GM19467 (cell line): ENCODE data around the gene SLIRP.
"Not testable (repeated sequence)": the region's sequence is repeated elsewhere in the genome, so short reads cannot be mapped to it uniquely, and the experiment has no call there.

ENCODE experiments used
- ATAC-seq: cut with Tn5 transposase; IDR thresholded peaks from one replicate; pipeline ENCODE4 v1.9.1; 2021; ENCODE audit warnings: mild to moderate bottlenecking, moderate library complexity; ENCODE audit not compliant: unreplicated experiment

Gene SLIRP

GRCh38 chr14:77707724-77708408, at the start of gene SLIRP, which contains the start of gene ALKBH1:
Gene SLIRP (plus strand): TSS chr14:77708103. CDS start chr14:77708112, 9 bp downstream.
Gene ALKBH1 (minus strand): TSS chr14:77708023. CDS start chr14:77708004, 19 bp downstream.
- ATAC-seq: peak; percentile 93

- ATAC-seq: no peak
These were observed 48.1 kb upstream of the SLIRP start for GRCh38 chr14:77659831-77660230.

- ATAC-seq: no peak
These were observed 47.1 kb upstream of the SLIRP start for GRCh38 chr14:77660754-77661153.

- ATAC-seq: not testable (repeated sequence)
These were observed 46.3 kb upstream of the SLIRP start for GRCh38 chr14:77661562-77661961.

- ATAC-seq: no peak
These were observed 44.6 kb upstream of the SLIRP start for GRCh38 chr14:77663293-77663692.

GRCh38 chr14:77667331-77667730, 40.6 kb upstream of the SLIRP start:
- no peak for ATAC-seq

- ATAC-seq: no peak
These were observed 34.7 kb upstream of the SLIRP start for GRCh38 chr14:77673193-77673592.

GRCh38 chr14:77674931-77675330, 33.0 kb upstream of the SLIRP start:
- no peak for ATAC-seq

- no peak for ATAC-seq
These were observed 26.4 kb upstream of the SLIRP start for GRCh38 chr14:77681196-77682157.

GRCh38 chr14:77682158-77682553, 25.7 kb upstream of the SLIRP start:
- no peak for ATAC-seq

- ATAC-seq: no peak
These were observed 16.6 kb upstream of the SLIRP start for GRCh38 chr14:77691259-77691658.

GRCh38 chr14:77707355-77707723, 564 bp upstream of the SLIRP start:
- peak; percentile 33 for ATAC-seq

- ATAC-seq: no peak
These were observed 846 bp downstream of the SLIRP start for GRCh38 chr14:77708749-77709148.

- no peak for ATAC-seq
These were observed 1.5 kb downstream of the SLIRP start for GRCh38 chr14:77709412-77709811.

GRCh38 chr14:77710364-77710763, 2.5 kb downstream of the SLIRP start:
- ATAC-seq: no peak

- no peak for ATAC-seq
These were observed 7.0 kb downstream of the SLIRP start for GRCh38 chr14:77714926-77715325.

GRCh38 chr14:77717608-77718305, 9.9 kb downstream of the SLIRP start:
- no peak for ATAC-seq

GRCh38 chr14:77721437-77721836, 13.5 kb downstream of the SLIRP start:
- ATAC-seq: no peak

- ATAC-seq: no peak
These were observed 14.4 kb downstream of the SLIRP start for GRCh38 chr14:77722301-77722700.

GRCh38 chr14:77730976-77731497, 23.1 kb downstream of the SLIRP start:
- no peak for ATAC-seq
